ENCODE measurements around the gene MTURN.

The MTURN gene

GRCh38 chr7:30144657-30145306 lies 10.0 kb downstream of the MTURN start:
- TF ChIP-seq USF1 (IDR thresholded peaks at IDR 0.05) (no peak), CREB1 (IDR thresholded peaks at IDR 0.05; ENCODE audit: low read depth) (no peak), YY1 (IDR thresholded peaks at IDR 0.05; ENCODE audit: low read depth) (no peak), TEAD4 (IDR thresholded peaks at IDR 0.05) (no peak), NFIC (IDR thresholded peaks at IDR 0.05) (no peak), RAD21 (IDR thresholded peaks at IDR 0.05; ENCODE audit: low read depth) (no peak), EGR1 (IDR thresholded peaks at IDR 0.05) (no peak), CEBPB (IDR thresholded peaks at IDR 0.05) (no peak), TCF12 (IDR thresholded peaks at IDR 0.05; ENCODE audit: low read depth) (no peak)
- TF ChIP-seq, protein P1, sequence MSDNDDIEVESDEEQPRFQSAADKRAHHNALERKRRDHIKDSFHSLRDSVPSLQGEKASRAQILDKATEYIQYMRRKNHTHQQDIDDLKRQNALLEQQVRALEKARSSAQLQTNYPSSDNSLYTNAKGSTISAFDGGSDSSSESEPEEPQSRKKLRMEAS (IDR thresholded peaks at IDR 0.05), result no peak

DNA sequence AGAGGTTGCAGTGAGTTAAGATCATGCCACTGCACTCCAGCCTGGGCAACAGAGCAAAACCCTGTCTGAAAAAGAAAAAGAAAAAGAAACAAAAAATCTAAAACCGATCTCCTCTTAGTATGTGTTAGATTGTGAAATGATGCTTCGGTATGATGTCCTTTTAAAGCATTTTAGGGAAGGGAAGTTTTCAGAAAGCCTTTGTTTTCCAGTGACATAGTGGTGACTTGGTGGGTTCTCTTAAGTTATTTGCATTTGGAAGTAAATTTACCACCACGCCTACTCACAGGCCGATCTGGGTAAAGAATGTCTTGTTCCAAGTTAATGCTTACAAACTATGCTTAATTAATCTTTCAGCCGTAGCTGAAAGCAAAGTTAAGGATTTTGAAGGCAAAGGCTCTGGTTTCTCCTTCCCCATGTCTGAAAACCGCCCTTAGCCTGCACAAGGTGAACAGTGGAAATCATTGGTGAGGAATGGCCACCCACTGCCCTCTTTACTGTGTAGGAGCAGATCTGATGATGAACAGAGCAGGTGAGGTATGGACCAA lies 10.7 kb downstream of the MTURN start:
- TF ChIP-seq REST (IDR thresholded peaks at IDR 0.05; ENCODE audit: low read depth) (no peak), TAF1 (IDR thresholded peaks at IDR 0.05; ENCODE audit: low read depth) (no peak), NFIC (IDR thresholded peaks at IDR 0.05) (no peak), RAD21 (IDR thresholded peaks at IDR 0.05; ENCODE audit: low read depth) (no peak), USF1 (IDR thresholded peaks at IDR 0.05) (no peak), TEAD4 (IDR thresholded peaks at IDR 0.05) (no peak), CEBPB (IDR thresholded peaks at IDR 0.05) (no peak), EGR1 (IDR thresholded peaks at IDR 0.05) (no peak), EP300 (IDR thresholded peaks at IDR 0.05; ENCODE audit: borderline replicate concordance) (no peak), CREB1 (IDR thresholded peaks at IDR 0.05; ENCODE audit: low read depth) (no peak), YY1 (IDR thresholded peaks at IDR 0.05; ENCODE audit: low read depth) (no peak), ZBTB7A (IDR thresholded peaks at IDR 0.05; ENCODE audit: low read depth) (no peak)
- TF ChIP-seq, protein P1 (IDR thresholded peaks at IDR 0.05), result no peak

DNA sequence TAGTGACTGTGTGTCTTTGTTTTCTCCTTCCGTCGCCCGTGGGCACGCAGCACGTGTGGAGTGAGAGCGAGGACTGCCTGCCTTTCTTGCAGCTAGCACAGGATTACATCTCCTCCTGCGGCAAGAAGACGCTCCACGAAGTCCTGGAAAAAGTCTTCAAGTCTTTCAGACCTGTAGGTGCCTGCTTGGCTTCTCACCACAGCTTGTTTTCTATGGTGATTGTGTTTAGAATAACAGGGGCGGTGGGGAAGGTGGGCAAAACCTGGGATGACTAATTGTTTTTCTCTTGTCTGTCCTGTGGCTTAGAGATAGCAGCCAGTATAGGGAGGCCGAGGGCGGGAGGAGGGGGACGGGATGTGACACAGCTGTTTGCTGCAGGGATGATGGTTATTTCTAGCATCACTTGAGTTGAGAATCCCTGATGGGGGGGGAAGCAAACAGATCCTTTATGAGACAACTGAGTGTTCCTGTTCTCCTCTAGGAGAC lies 11.4 kb downstream of the MTURN start:
- TF ChIP-seq CEBPB (IDR thresholded peaks at IDR 0.05), result no peak

DNA sequence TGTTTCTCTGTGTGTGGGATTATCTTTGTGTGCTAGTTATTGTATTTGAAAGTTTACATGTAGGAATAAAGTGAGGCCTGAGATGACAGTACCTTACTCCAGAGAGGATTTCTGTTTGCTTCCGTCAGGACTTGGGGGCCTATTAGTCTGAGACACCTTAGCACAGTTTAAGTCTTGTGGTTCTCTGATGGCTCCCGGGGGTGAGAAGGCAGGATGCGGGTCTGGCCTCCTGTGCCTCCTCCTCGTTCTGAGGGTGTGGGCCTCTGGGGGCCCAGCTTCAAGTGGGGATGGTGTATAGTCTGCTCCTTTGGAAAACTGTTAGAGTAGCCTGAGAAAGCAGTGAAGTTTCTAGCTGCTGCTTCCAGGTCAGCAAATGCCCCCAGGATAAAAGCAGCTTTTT lies 12.4 kb downstream of the MTURN start:
- TF ChIP-seq NFIC (IDR thresholded peaks at IDR 0.05), result no peak
- TF ChIP-seq TEAD4 (IDR thresholded peaks at IDR 0.05), result no peak
- no peak for TF ChIP-seq TCF12 (IDR thresholded peaks at IDR 0.05; ENCODE audit: low read depth)
- no peak for TF ChIP-seq TAF1 (IDR thresholded peaks at IDR 0.05; ENCODE audit: low read depth)
- TF ChIP-seq REST (IDR thresholded peaks at IDR 0.05; ENCODE audit: low read depth), result no peak
- TF ChIP-seq EGR1 (IDR thresholded peaks at IDR 0.05), result no peak
- TF ChIP-seq CEBPB (IDR thresholded peaks at IDR 0.05), result no peak
- TF ChIP-seq CREB1 (IDR thresholded peaks at IDR 0.05; ENCODE audit: low read depth), result no peak
- no peak for TF ChIP-seq YY1 (IDR thresholded peaks at IDR 0.05; ENCODE audit: low read depth)
- TF ChIP-seq RAD21 (IDR thresholded peaks at IDR 0.05; ENCODE audit: low read depth), result no peak
- no peak for TF ChIP-seq USF1 (IDR thresholded peaks at IDR 0.05)

GRCh38 chr7:30147785-30148184 lies 13.0 kb downstream of the MTURN start:
- TF ChIP-seq USF1 (IDR thresholded peaks at IDR 0.05) (no peak), CREB1 (IDR thresholded peaks at IDR 0.05; ENCODE audit: low read depth) (no peak), TEAD4 (IDR thresholded peaks at IDR 0.05) (no peak), REST (IDR thresholded peaks at IDR 0.05; ENCODE audit: low read depth) (no peak)

Measured in Ishikawa (cell line).